ENCODE results near the gene INTS1.

The INTS1 gene

DNA sequence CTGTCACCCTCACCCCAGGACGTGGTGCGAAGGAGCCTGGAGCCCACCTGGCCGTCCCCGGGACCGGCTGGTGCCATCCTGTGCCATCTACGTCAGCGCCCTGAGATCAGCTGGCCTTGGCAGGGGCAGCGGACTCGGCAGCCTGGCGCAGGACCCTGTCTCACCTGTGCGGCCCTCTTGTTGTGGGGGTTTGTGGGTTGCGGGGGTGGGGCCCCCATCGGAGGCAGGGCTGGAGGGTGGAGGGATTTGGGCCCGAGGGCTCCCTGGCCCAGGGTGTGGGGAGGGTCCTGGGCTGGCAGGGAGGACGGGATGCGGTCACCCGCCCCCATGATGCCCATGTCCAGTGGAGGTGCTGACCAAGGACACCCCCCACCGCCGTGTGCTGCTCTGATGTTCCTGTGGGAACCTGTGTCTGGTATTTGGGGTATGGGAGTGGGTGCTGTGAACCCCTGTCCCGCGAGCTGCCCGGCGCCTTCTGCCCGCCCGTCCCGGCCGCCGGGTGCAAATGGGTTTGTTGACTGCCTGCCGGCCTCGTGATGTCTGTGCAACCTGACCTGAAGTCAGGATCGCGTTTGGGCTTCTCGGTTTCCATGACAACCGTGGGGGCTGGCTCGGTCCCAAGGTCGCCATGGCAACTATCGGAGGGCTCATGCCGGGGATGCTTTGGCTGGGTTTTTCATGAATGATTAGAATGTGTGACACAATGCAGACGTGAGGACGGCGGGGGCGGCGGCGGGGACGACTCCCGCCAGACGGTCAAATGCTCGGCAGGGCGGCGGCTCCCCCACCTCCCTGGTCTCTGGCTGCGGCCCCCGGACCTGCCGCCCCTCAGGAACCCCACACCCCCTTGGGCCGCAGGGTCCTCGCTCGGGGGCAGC lies 33.6 kb upstream of the INTS1 start:
- ChIA-PET CTCF (interaction anchor here (1.0 kb wide), 1 partner anchor 64 kb away, joined by 3 read pairs; no protein-coding TSS in a partner anchor), POLR2A (interaction anchor here (0.6 kb wide), 1 partner anchor 1317 kb away, joined by 3 read pairs; no protein-coding TSS in a partner anchor)
- TF ChIP-seq, protein P1, sequence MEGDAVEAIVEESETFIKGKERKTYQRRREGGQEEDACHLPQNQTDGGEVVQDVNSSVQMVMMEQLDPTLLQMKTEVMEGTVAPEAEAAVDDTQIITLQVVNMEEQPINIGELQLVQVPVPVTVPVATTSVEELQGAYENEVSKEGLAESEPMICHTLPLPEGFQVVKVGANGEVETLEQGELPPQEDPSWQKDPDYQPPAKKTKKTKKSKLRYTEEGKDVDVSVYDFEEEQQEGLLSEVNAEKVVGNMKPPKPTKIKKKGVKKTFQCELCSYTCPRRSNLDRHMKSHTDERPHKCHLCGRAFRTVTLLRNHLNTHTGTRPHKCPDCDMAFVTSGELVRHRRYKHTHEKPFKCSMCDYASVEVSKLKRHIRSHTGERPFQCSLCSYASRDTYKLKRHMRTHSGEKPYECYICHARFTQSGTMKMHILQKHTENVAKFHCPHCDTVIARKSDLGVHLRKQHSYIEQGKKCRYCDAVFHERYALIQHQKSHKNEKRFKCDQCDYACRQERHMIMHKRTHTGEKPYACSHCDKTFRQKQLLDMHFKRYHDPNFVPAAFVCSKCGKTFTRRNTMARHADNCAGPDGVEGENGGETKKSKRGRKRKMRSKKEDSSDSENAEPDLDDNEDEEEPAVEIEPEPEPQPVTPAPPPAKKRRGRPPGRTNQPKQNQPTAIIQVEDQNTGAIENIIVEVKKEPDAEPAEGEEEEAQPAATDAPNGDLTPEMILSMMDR (IDR thresholded peaks at IDR 0.05; ENCODE audit: control extremely low read depth, extremely low read depth, low read depth, missing control alignments), result no peak
- DNase-seq (ENCODE audit: extremely low spot score), result no peak

- ChIA-PET POLR2A (no interaction called here), CTCF (interaction anchor here (1.0 kb wide), 1 partner anchor 63 kb away, joined by 3 read pairs; no protein-coding TSS in a partner anchor)
- no peak for DNase-seq (ENCODE audit: extremely low spot score)
- TF ChIP-seq, protein P1 (IDR thresholded peaks at IDR 0.05; ENCODE audit: control extremely low read depth, extremely low read depth, low read depth, missing control alignments), result no peak
Observed at GRCh38 chr7:1536743-1537534, 32.8 kb upstream of the INTS1 start.

- ChIA-PET CTCF (no interaction called here), POLR2A (no interaction called here)
- DNase-seq (ENCODE audit: extremely low spot score), result no peak
- TF ChIP-seq, protein P1 (IDR thresholded peaks at IDR 0.05; ENCODE audit: control extremely low read depth, extremely low read depth, low read depth, missing control alignments), result no peak
Observed at GRCh38 chr7:1536455-1536742, 32.2 kb upstream of the INTS1 start.

- TF ChIP-seq, protein P1 (IDR thresholded peaks at IDR 0.05; ENCODE audit: control extremely low read depth, extremely low read depth, low read depth, missing control alignments), result no peak
- ChIA-PET CTCF (no interaction called here), POLR2A (no interaction called here)
- no peak for DNase-seq (ENCODE audit: extremely low spot score)
Observed at GRCh38 chr7:1535701-1536454, 31.7 kb upstream of the INTS1 start.

- ChIA-PET POLR2A (interaction anchor here (0.6 kb wide), 1 partner anchor 46 kb away, joined by 5 read pairs; no protein-coding TSS in a partner anchor), CTCF (no interaction called here)
- DNase-seq (ENCODE audit: extremely low spot score), result no peak
- TF ChIP-seq, protein P1 (IDR thresholded peaks at IDR 0.05; ENCODE audit: control extremely low read depth, extremely low read depth, low read depth, missing control alignments), result no peak
Observed at GRCh38 chr7:1535100-1535458, 30.9 kb upstream of the INTS1 start.

Measured in GM10248 (cell line).